COLO829 (cell line): ENCODE measurements around the gene CCDC134.

Experiments used
- DNase-seq: peaks from one replicate; pipeline ENCODE4 v3.0.0; 2012; ENCODE audit warnings: low spot score

CCDC134 gene

GRCh38 chr22:41787331-41787730 is 13.1 kb upstream of the CCDC134 start:
- no peak for DNase-seq

DNA sequence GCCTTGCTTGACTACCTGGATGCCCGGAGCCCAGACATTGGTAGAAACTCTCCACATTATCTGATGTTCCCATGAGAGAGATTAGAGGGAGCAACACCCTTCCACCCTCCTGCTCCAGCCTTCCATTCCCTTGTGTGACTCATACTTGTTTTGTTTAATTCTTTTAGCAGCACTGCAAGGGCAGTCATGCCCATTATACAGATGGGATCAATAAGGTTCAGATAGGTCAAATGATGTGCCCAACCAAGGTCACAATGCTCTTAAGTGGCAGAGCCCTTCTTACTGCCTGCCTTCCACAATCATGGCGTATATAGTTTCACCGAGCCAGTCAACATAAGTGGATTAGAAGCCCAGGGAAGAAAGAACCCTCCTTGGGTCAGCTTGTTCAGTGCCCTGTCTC is 6.6 kb upstream of the CCDC134 start:
- no peak for DNase-seq

- DNase-seq = no peak
Measured at GRCh38 chr22:41798736-41799135, 1.7 kb upstream of the CCDC134 start.

GRCh38 chr22:41799486-41800347 is 762 bp upstream of the CCDC134 start:
- no peak for DNase-seq

DNA sequence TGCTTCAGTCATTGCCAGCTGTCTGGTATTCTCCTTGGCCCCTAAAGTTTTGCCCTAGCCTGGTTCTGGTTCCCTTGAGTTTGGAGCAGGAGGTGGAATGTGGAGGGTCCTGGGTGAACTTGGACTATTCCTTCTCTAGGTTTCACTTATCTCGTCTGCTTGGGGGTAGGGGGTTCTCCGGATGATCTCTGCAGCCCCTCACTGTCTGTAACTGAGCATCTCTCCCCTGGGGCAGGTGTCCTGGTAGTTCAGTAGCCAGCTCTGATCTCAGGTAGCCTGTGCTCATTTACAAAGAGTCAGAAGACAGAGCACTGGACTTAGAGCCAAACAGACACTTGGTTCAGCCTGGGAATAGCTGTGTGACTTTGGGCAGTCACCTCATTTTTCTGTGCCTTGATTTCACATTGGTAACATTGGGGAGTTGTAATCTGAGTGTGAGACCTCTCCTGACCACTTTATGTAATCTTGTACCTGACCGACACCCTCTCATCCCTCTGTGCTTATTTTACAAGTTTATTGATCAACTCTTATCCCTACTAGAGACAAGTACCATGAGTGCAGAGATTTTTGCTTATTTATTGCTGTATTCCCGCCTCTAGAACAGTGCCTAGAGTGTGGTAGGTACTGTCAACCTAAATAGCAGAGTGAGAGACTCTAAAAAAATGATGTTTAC is 804 bp downstream of the CCDC134 start:
- DNase-seq = no peak

- DNase-seq = no peak
Measured at GRCh38 chr22:41801886-41802285, 1.4 kb downstream of the CCDC134 start.

DNA sequence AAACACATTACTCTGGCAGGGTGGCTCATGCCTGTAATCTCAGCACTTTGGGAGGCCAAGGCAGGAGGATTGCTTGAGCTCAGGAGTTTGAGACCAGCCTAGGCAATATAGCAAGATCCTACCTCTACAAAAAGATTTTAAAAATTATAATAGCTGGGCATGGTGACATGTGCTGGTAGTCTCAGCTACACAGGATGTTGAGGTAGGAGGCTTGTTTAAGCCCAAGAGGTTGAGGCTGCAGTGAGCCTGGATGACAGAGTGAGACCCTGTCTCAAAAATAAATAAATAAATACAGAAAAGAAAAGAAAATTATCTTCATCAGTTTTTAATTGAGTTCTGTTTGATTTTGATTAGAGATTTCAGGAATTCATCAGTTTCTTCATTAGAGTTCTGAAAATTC is 5.2 kb downstream of the CCDC134 start:
- no peak for DNase-seq

- DNase-seq = no peak
Measured at GRCh38 chr22:41808400-41808799, 7.9 kb downstream of the CCDC134 start.

DNA sequence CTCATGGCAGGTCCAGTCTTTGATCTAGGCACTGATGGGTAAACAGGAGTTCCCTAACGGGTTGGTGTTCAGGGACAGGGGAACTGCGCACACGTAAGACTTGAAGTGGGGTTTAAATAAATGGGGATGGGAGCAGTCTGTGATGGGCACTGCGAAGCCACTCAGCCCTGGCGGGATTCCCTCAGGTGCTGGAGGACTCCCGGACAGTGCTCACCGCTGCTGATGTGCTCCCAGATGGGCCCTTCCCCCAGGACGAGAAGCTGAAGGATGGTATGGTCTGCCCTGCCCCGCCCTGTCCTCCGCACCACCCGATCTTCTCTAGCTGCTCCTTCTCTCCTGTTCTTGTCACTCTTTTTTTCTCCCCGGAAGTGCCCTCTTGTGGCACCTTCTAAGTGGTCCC is 9.5 kb downstream of the CCDC134 start:
- DNase-seq = no peak

DNA sequence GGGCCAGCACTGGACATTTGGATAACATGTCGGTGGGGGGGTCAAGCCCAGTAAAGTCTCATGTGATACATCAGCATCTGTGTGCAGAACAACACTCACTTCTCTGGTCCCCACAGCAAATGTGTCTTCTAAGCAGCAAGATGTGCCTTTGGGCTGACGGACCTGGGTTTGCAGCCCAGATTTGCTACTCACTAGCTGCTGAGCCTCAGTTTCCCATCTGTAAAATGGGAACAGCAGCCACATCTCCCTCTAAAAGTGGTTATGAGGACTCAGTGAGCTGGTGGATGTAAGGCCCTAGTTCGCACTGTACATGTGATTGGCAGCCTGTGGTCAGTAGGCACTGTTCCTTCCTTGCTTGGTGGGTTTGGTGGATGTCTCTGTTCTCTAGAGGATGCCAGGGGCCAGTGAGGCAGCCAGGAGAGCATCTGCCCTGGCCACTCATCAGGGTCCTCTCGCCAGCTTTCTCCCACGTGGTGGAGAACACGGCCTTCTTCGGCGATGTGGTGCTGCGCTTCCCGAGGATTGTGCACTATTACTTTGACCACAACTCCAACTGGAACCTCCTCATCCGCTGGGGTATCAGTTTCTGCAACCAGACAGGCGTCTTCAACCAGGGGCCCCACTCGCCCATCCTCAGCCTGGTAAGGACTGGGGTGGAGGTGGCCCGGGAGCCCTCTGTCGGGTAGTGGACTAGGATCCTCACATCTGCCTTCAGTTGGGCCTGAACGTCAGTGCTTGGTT is 12.5 kb downstream of the CCDC134 start:
- DNase-seq = no peak

DNA sequence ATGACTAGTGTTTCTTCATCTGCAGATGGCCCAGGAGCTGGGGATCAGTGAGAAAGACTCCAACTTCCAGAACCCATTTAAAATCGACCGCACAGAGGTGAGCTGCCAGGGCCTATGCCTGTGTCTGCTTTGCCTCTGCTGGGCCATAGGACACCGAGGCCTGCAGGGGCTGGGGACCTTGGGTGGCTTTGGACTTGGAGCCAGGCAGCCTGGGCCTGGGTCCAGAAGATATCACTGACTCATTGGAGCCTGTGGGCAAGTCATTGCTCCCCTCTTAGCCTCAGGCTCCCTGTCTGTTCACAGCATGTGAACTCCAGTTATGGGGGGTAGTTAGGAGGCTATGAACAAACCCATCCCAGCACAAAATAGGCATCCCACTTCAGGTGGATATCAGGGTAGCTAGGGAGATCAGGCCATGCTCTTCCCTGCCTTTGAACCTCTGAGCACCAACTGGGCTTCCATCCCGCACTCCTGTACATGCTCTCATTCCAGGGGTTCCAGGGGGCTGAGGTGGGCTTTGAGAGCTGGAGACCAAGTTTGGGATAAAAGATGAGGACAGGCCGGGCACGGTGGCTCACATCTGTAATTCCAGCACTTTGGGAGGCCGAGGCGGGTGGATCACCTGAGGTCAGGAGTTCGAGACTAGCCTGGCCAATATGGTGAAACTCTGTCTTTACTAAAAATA is 13.4 kb downstream of the CCDC134 start:
- no peak for DNase-seq

GRCh38 chr22:41815716-41816115 is 15.2 kb downstream of the CCDC134 start:
- no peak for DNase-seq

GRCh38 chr22:41816241-41816640 is 15.8 kb downstream of the CCDC134 start:
- no peak for DNase-seq

DNA sequence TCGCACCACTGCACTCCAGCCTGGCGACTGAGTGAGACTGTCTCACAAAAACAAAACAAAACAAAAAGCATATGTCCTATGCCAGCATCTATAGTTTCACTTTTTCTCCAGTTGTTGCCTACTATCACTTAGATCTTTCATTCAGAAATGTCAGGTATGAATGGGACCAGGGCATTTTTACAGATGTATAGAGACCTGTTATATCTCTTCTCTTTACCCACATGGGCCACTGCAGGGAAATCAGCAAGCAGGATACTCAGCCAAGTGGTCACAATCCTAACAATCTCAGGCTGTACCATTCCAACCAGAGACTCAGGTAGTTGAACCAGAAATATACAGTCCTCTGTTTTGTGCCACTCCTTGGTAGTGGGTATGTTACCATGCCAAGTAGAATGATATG is 16.4 kb downstream of the CCDC134 start:
- no peak for DNase-seq

GRCh38 chr22:41818011-41818410 is 17.5 kb downstream of the CCDC134 start:
- DNase-seq = no peak

GRCh38 chr22:41818596-41818995 is 18.1 kb downstream of the CCDC134 start:
- no peak for DNase-seq

DNA sequence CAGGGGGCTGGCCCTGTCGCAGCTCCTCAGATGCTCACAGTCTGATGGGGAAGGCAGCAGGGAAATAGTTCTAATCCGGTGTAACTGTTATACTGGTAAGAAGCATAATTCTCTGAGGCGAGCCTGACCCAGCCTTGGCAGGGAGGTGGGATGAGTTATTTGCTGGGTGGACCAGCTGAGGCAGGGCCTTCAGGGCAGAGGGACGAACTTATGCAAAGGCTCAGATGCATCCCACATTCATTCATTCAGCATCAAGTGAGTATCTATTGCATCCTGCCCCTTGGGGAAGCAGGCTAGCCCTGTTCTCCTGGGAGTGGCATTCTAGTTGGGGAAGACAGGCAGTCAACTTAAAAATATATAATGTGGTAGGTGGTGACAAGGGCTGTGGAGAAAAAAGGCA is 18.8 kb downstream of the CCDC134 start:
- no peak for DNase-seq

- DNase-seq = no peak
Measured at GRCh38 chr22:41820447-41820846, 20.0 kb downstream of the CCDC134 start.

GRCh38 chr22:41821471-41822316 is 21.2 kb downstream of the CCDC134 start:
- DNase-seq = no peak

DNA sequence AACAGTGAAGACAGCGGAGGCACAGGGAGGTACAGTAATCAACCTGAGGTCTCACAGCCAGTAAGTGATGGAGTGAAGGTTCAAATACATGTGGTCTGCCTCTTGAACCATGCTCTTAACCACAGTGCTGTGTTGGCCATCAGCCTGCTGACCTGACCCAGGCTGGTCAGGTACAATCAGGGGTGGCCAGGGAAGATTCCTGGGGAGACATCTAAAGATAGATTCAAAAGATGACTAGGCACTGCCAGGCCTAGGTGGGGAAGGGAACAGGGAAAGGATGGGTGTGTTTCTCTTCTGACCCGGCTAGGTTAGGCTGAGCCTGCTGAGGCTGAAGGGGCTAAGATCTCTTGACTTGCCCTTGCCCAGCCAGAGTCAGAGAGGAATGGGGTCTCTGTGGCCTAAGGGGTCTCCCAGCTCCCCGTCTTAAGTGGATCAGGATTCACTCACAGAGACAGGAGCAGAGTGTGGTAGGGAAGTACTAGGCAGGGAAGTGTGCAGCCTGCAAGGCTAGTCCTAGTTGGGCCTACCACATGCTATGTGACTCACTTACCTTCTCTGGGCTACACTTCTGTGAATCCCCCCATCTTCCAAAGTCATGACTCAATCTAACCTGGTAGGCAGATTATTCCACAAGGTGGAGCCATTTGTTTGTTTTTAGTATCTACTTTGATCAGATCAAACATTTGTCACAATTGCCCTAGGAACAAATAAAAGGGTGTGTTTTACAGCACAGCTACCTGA is 22.0 kb downstream of the CCDC134 start:
- DNase-seq = no peak

DNA sequence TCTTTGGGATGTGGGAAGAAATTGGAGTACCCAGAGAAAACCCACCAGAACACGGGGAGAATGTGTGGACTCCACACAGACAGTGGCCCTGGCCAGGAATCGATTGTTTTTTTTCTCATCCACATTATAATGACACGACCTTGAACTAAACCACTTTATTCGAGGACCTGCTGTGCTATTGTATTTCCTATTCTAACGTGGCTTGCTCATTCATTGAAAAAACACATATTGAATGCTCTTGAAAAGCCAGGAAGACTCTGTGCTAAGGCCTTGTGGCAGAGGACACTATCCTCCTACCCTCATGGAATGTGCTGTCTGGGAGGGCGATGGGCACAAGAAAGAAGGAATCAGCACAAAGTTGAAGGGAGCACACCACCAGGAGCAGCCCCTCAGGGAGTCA is 23.3 kb downstream of the CCDC134 start:
- DNase-seq = no peak
